Ovary (tissue), 9 donors: Measurements from ENCODE around the gene UBAC1. TPM values are rescaled to one million over a fixed set of nuclear protein-coding genes. Genes with fewer than 3 reads are reported as not detected.

Experiments used
- DNase-seq, 5 donors: peaks; one replicate each; pipeline ENCODE4 v3.0.0-alpha.2; 2019 to 2020
- H3K27ac ChIP-seq, 2 donors: fragments of 200-600 bp; one replicate each; pipeline versions ENCODE4 v1.5.1 to v1.8.0; 2019 to 2022
- H3K27me3 ChIP-seq: fragments of 200-600 bp; one replicate; pipeline ENCODE4 v1.8.0; 2022
- H3K36me3 ChIP-seq: fragments of 200-600 bp; sonication (generic); one replicate; pipeline ENCODE4 v1.5.1; 2019
- H3K4me1 ChIP-seq: one replicate; pipeline ENCODE4 v1.8.1; 2013; ENCODE audit warnings: mild to moderate bottlenecking, moderate library complexity; ENCODE audit not compliant: insufficient read depth
- H3K4me3 ChIP-seq: fragments of 200-600 bp; sonication (generic); one replicate; pipeline ENCODE4 v1.5.1; 2017
- H3K9me3 ChIP-seq, 2 donors: fragments of 200-600 bp in 1 of 2; sonication (generic) in 1 of 2; one replicate each; pipeline versions ENCODE4 v1.5.1 to v1.8.1; 2013 to 2019; ENCODE audit warnings: mild to moderate bottlenecking in 1 of 2, moderate library complexity in 1 of 2
- EP300 ChIP-seq: sonication (generic); formaldehyde crosslinking; IDR thresholded peaks from one replicate; pipeline ENCODE4 v1.6.1; 2017; ENCODE audit warnings: antibody characterized with exemption
- POLR2A ChIP-seq: fragments of 450-650 bp; IDR thresholded peaks from one replicate; pipeline ENCODE4 v1.6.1; 2017; ENCODE audit warnings: antibody characterized with exemption, mild to moderate bottlenecking, moderate library complexity
- WGBS, 3 donors: extraction: QIAGEN DNeasy Blood & Tissue Kit in 1 of 3; methylation state at CpG; one replicate each; pipeline versions ENCODE4 v1.1.5 to v1.1.7; 2013 to 2017; 5-methylcytosine and 5-hydroxymethylcytosine counted together
- intact Hi-C, 4 donors: fragments of 100-400 bp; cut with DNase I; formaldehyde crosslinking; loops; one replicate each; pipeline versions ENCODE4 v1.11.0 to v1.15.1; 2022 to 2023
- polyA plus RNA-seq, 2 donors: library from polyadenylated mRNA; stranded (reverse); fragments of 200-250 nt in 1 of 2; fragments of 350-450 nt in 1 of 2; fragmentation: Illumina TruSeq in 1 of 2; extraction: RNeasy Lipid Tissue Mini Kit (QIAGEN cat#74804) in 1 of 2; gene quantifications; one replicate each; pipeline ENCODE4 v1.2.3, GENCODE V29; 2013 to 2014
- total RNA-seq, 7 donors: library from RNA; depleted of rRNA in 2 of 7; stranded (reverse); fragments of >200 nt in 2 of 7; fragmentation: NEBNext Ultra II Directional in 3 of 7; extraction: Animal tissue kit (Norgen Biotek cat#: 25700) in 3 of 7; gene quantifications; one replicate each; pipeline versions ENCODE4 v1.1.0 to v1.2.4, GENCODE V29; 2016 to 2023
- TF ChIP-seq, protein P1 (sequence below), 3 donors: fragments of 450-650 bp in 2 of 3; fragments of 200-600 bp in 1 of 3; IDR thresholded peaks; one replicate each; pipeline versions ENCODE4 v1.5.1 to v1.8.0; 2016 to 2022; ENCODE audit warnings: antibody characterized with exemption in 3 of 3, mild to moderate bottlenecking in 1 of 3
- donor health status: DM: no; HTN: no; CAD: no; lungs with moderate emphysema.
- donor health status: DM: no; HTN: no; CAD: no.
- donor health status: Bipolar disorder and iron deficiency.
- donor health status: DM: yes; HTN: yes; CAD: no.
- donor health status: DM: no; HTN: no; CAD: no.
- donor health status: DM: yes; HTN: yes; CAD: no.

UBAC1 gene
- total and polyA plus RNA-seq, 9 donors = 19.7 to 42.0 (median 33.4) TPM

DNA sequence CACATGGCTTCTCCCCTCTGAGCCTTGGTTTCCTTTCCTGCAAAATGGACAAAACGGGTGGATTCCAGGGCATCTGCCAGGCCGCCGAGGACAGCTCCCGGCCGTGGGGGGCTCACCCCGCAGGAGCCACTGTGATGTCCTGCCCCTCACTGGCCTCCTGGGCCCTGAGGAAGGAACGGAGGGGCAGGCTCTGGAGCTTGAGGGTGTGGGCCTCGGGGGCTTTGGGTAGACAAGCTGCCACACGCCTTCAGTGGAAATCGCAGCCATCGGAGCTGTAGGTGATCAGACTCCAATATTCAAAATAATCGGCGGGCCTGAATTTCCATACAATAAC lies 32.2 kb upstream of the UBAC1 start:
- Histone ChIP-seq H3K36me3 (no peaks in the 10 kb centered on the region), H3K27ac (peak overlapping the region; percentile 86 to 88), H3K9me3 (no peaks in the 10 kb centered on the region), H3K4me1 (peaks cover 15% of the 10 kb centered on the region), H3K27me3 (no peaks in the 10 kb centered on the region), H3K4me3 (no peak overlapping the region)
- intact Hi-C loops = no loop called here
- TF ChIP-seq, protein P1, sequence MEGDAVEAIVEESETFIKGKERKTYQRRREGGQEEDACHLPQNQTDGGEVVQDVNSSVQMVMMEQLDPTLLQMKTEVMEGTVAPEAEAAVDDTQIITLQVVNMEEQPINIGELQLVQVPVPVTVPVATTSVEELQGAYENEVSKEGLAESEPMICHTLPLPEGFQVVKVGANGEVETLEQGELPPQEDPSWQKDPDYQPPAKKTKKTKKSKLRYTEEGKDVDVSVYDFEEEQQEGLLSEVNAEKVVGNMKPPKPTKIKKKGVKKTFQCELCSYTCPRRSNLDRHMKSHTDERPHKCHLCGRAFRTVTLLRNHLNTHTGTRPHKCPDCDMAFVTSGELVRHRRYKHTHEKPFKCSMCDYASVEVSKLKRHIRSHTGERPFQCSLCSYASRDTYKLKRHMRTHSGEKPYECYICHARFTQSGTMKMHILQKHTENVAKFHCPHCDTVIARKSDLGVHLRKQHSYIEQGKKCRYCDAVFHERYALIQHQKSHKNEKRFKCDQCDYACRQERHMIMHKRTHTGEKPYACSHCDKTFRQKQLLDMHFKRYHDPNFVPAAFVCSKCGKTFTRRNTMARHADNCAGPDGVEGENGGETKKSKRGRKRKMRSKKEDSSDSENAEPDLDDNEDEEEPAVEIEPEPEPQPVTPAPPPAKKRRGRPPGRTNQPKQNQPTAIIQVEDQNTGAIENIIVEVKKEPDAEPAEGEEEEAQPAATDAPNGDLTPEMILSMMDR (IDR thresholded peaks at IDR 0.05) = no peak
- TF ChIP-seq POLR2A (no peak), EP300 (no peak)
- WGBS, 3 donors = 61 to 68% (median 65%) methylated on average over 13 of the region's 13 CpGs
- DNase-seq = no peak

DNA sequence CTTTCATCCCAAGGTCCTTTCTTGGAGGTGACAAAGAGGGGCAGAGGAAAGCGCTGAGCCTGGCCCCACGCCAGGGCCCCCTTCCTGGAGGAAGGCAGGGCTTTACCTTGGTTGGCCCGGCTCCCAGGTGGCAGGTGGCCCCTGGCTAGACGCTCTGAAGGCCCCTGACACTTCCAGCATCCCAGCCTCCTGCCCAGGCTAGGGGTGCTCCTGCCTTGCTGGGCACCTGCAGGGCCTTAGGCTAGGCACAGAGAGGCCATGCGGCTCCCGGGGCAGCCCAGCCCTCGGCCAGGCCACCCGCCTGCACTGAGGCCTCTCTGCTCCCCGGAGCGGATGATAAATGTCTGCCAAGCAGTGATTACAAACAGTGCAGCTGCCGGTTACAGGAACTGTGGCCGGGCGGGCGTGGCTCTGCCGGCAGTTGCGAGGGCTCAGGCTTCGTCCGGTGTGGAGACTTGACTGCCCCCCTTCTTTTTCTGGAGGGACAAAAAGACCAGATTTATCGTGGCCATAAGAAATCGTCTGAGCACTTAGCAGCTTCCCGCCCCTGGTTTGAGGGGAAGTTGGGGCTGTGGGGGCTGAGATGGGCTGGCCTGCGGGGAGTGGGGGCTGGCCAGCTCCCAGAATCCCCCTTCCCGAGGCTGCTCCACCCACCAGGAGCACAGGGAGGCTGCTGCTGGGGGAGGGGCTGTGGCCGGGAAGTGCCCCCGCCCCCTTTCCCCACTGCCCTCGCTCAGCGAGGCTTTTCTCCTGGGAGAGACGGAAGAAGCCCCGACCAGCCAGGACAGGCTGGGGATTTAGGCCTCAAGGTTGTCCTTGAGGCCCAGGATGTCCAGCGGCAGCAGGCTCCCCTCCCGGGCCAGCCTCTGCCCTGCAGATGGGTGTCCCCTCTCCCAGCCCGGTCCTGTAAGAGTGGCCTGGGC lies 31.6 kb upstream of the UBAC1 start:
- Histone ChIP-seq H3K9me3 (no peaks in the 10 kb centered on the region), H3K27ac (peak overlapping the region; percentile 86 to 88), H3K4me3 (peak overlapping the region; percentile 16), H3K36me3 (no peaks in the 10 kb centered on the region), H3K4me1 (peaks cover 15% of the 10 kb centered on the region), H3K27me3 (no peaks in the 10 kb centered on the region)
- DNase-seq = peak; percentile 82 to 89 (median 84)
- 1 to 3% (median 2%) methylated on average over 29 to 32 of the region's 32 CpGs for WGBS, 3 donors
- TF ChIP-seq EP300 = peak; percentile 34
- TF ChIP-seq POLR2A = peak; percentile 55
- TF ChIP-seq, protein P1 (IDR thresholded peaks at IDR 0.05) = peak in 1 of 3 donors; percentile 6
- intact Hi-C loops = no loop called here

DNA sequence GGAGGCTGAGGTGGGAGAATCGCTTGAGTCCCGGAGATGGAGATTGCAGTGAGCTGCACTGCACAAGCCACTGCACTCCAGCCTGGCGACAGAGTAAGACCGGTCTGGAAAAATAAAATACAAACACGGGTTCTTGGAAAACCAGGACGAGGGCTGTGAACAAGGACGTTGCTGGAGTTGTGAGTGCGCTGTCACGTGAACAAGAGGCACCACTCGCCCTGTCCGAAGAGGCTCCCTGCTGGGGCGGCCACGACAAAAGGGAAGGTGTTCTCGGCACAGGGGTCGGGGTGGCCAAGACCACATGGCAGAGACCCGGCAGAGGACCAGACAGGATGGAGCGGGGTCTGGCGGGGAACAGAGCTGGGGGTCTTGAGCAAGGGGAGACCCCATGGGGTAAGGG lies 30.6 kb upstream of the UBAC1 start:
- Histone ChIP-seq H3K27me3 (no peaks in the 10 kb centered on the region), H3K4me1 (peaks cover 15% of the 10 kb centered on the region), H3K27ac (peak overlapping the region in 1 of 2 donors; percentile 88), H3K9me3 (no peaks in the 10 kb centered on the region), H3K4me3 (no peak overlapping the region), H3K36me3 (no peaks in the 10 kb centered on the region)
- DNase-seq = peak in 1 of 5 donors; percentile 47
- intact Hi-C loops = no loop called here
- no peak for TF ChIP-seq POLR2A
- TF ChIP-seq EP300 = no peak
- TF ChIP-seq, protein P1 (IDR thresholded peaks at IDR 0.05) = no peak
- WGBS, 3 donors = 80 to 84% (median 81%) methylated on average over 18 of the region's 18 CpGs

DNA sequence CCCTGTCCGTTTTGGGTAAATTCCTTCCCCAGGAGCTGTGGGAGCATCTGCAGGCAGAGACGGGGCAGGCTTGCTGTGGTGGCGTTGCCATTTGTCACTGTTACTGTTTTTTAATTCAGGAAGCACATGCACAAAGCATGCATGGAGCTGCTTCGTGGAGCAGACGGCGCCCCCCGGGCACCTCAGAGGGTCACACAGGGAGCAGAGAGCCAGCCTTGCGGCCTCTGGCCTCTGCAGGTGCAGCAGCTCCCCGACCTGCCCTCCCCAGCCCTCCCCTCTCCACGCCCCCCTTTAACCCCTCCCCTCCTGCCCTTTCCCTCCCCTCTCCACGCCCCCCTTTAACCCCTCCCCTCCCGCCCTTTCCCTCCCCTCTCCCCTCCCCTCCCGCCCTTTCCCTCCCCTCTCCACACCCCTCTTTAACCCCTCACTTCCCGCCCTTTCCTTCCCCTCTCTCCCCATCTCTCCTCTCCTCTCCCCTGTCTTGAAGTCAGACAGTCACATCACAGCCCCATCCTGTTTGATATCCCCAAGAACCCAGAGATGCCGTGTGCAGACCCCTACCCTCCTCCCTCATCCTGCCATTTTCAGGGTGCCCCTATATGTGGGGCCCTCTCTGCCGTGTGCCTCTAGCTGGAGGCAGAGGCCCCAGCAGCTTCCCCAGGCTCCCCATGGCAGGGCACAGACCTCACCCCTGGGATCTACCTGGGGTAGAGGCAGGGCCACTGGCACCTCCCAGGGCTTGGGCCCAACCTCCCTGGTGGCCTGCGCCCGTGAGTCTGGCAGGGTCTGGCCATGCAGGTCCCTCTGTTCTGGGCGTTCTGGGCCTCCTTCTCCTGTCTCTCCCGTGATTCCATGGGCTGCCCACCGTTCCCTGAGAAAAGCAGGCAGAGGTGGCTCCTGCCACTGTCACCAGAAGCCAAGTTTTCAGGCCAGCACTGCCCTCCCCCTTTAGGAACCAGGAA lies 29.6 kb upstream of the UBAC1 start:
- WGBS, 3 donors = 33 to 36% (median 35%) methylated on average over 16 to 21 of the region's 21 CpGs
- TF ChIP-seq, protein P1 (IDR thresholded peaks at IDR 0.05) = no peak
- TF ChIP-seq POLR2A (no peak), EP300 (no peak)
- intact Hi-C loops = no loop called here
- no peaks in the 10 kb centered on the region for H3K9me3 ChIP-seq
- peaks cover 15% of the 10 kb centered on the region for H3K4me1 ChIP-seq
- no peaks in the 10 kb centered on the region for H3K36me3 ChIP-seq
- no peak overlapping the region for H3K27ac ChIP-seq
- no peak overlapping the region for H3K4me3 ChIP-seq
- H3K27me3 ChIP-seq = no peaks in the 10 kb centered on the region
- peak in 4 of 5 donors; percentile 54 to 64 (median 57) for DNase-seq
